Nucleus accumbens (tissue), 56 donors: Measurements from ENCODE around the gene CANT1.

Experiments used
- DNase-seq, 56 donors: peaks; one replicate each; lab custom pipeline; 2025; lab: John Stamatoyannopoulos, UW

The CANT1 gene

GRCh38 chr17:79012563-79013134 is 3.1 kb upstream of the CANT1 start:
- DNase-seq: no peak

- no peak for DNase-seq
These were observed 2.0 kb upstream of the CANT1 start for GRCh38 chr17:79011451-79012147.

GRCh38 chr17:79010304-79010646 is 711 bp upstream of the CANT1 start:
- no peak for DNase-seq

- DNase-seq: no peak
These were observed 737 bp downstream of the CANT1 start for GRCh38 chr17:79008666-79009387.

- DNase-seq: no peak
These were observed 1.8 kb downstream of the CANT1 start for GRCh38 chr17:79007504-79008381.

- DNase-seq: no peak
These were observed 2.6 kb downstream of the CANT1 start for GRCh38 chr17:79006794-79007503.

GRCh38 chr17:79006046-79006445 is 3.5 kb downstream of the CANT1 start:
- DNase-seq: no peak

GRCh38 chr17:79005063-79005861 is 4.3 kb downstream of the CANT1 start:
- no peak for DNase-seq

- DNase-seq: no peak
These were observed 5.7 kb downstream of the CANT1 start for GRCh38 chr17:79003661-79004411.

- no peak for DNase-seq
These were observed 6.6 kb downstream of the CANT1 start for GRCh38 chr17:79002796-79003593.

- DNase-seq: no peak
These were observed 7.3 kb downstream of the CANT1 start for GRCh38 chr17:79002291-79002690.

- DNase-seq: no peak
These were observed 8.2 kb downstream of the CANT1 start for GRCh38 chr17:79001190-79002020.

- DNase-seq: no peak
These were observed 9.0 kb downstream of the CANT1 start for GRCh38 chr17:79000396-79001189.

- DNase-seq: no peak
These were observed 9.6 kb downstream of the CANT1 start for GRCh38 chr17:78999947-79000395.

- no peak for DNase-seq
These were observed 10.4 kb downstream of the CANT1 start for GRCh38 chr17:78999056-78999768.
